ENCODE measurements around the gene RNASE2. TPM values are rescaled to one million over a fixed set of nuclear protein-coding genes. Genes with fewer than 3 reads are reported as not detected.

The RNASE2 gene
- total RNA-seq, 1 experiment from 2014 or later, result not detected

- intact Hi-C loops (cut with micrococcal nuclease; ENCODE audit: unreplicated experiment), result no loop called here
- Mint-ChIP-seq H3K4me3 (ENCODE audit: unreplicated experiment) (no peak overlapping the region), H3K27me3 (ENCODE audit: insufficient read depth, unreplicated experiment) (no peaks in the 10 kb centered on the region), H3K27ac (ENCODE audit: unreplicated experiment) (no peak overlapping the region), H3K4me1 (ENCODE audit: low read depth, unreplicated experiment) (peaks cover 9% of the 10 kb centered on the region), H3K9me3 (ENCODE audit: unreplicated experiment) (no peaks in the 10 kb centered on the region), H3K36me3 (ENCODE audit: insufficient read depth, unreplicated experiment) (peaks cover 38% of the 10 kb centered on the region)
- no TSS peak for BruUV-seq (replicated peaks)
- H3K27me3 ChIP-seq (replicated peaks; ENCODE audit: control insufficient read depth, insufficient read depth, low read length), result no peaks in the 10 kb centered on the region
- peaks cover 17% of the 10 kb centered on the region; the same call in 1 of the 2 replicates for H3K4me1 ChIP-seq
- no peak for TF ChIP-seq CTCF (IDR thresholded peaks at IDR 0.05; ENCODE audit: insufficient read depth in 1 of 2, low read depth in 1 of 2, low read length in 1 of 2, severe bottlenecking in 1 of 2, unreplicated experiment in 1 of 2)
- no peak for DNase-seq
- H3K9me3 ChIP-seq, result no peaks in the 10 kb centered on the region
- POLR2A ChIA-PET, result interaction anchor here (0.6 kb wide), 1 partner anchor 90 kb away, joined by 3 read pairs; no protein-coding TSS in a partner anchor
- no peak overlapping the region for H3K4me3 ChIP-seq (ENCODE audit: low read depth, low read length)
- CTCF ChIA-PET, result interaction anchor here (0.5 to 3.1 kb wide), 6 partner anchors 17 to 580 kb away, joined by 3 to 22 read pairs (median 6); no protein-coding TSS in a partner anchor
- peaks cover under 1% of the 10 kb centered on the region for H3K36me3 ChIP-seq (ENCODE audit: control insufficient read depth, insufficient read depth, low read length)
Measured at GRCh38 chr14:20997564-20997963, 42.3 kb downstream of the RNASE2 start.

GRCh38 chr14:20998139-20998538 is 42.9 kb downstream of the RNASE2 start:
- DNase-seq, result peak in 1 of 2 experiments; percentile 25
- Mint-ChIP-seq H3K4me3 (ENCODE audit: unreplicated experiment) (no peak overlapping the region), H3K36me3 (ENCODE audit: insufficient read depth, unreplicated experiment) (peaks cover 34% of the 10 kb centered on the region)

More at GRCh38 chr14:20998139-20998538, 42.9 kb downstream of the RNASE2 start:
- Mint-ChIP-seq H3K27ac (ENCODE audit: unreplicated experiment) (no peak overlapping the region), H3K4me1 (ENCODE audit: low read depth, unreplicated experiment) (peaks cover 9% of the 10 kb centered on the region), H3K9me3 (ENCODE audit: unreplicated experiment) (no peaks in the 10 kb centered on the region), H3K27me3 (ENCODE audit: insufficient read depth, unreplicated experiment) (no peaks in the 10 kb centered on the region)
- Histone ChIP-seq H3K4me1 (peaks cover 17% of the 10 kb centered on the region; the same call in 1 of the 2 replicates), H3K27me3 (replicated peaks; ENCODE audit: control insufficient read depth, insufficient read depth, low read length) (no peaks in the 10 kb centered on the region), H3K36me3 (ENCODE audit: control insufficient read depth, insufficient read depth, low read length) (no peaks in the 10 kb centered on the region), H3K4me3 (ENCODE audit: low read depth, low read length) (no peak overlapping the region), H3K9me3 (no peaks in the 10 kb centered on the region)
- BruUV-seq (replicated peaks), result no TSS peak
- POLR2A ChIA-PET, result no interaction called here
- CTCF ChIA-PET, result interaction anchor here (1.3 to 3.1 kb wide), 5 partner anchors 17 to 141 kb away, joined by 5 to 22 read pairs (median 7); no protein-coding TSS in a partner anchor
- TF ChIP-seq CTCF (IDR thresholded peaks at IDR 0.05; ENCODE audit: insufficient read depth in 1 of 2, low read depth in 1 of 2, low read length in 1 of 2, severe bottlenecking in 1 of 2, unreplicated experiment in 1 of 2), result no peak
- intact Hi-C loops (cut with micrococcal nuclease; ENCODE audit: unreplicated experiment), result no loop called here
